AG04449 (cell line): ENCODE results near the gene CACNA1G.

Experiments
- CTCF ChIA-PET: fragments of 350-600 bp; formaldehyde crosslinking; extraction: SDS; loops from one replicate; lab custom pipeline; 2021; ENCODE audit warnings: antibody characterized with exemption; lab: Yijun Ruan, JAX
- POLR2A ChIA-PET: fragments of 400-600, 350-600 bp; formaldehyde crosslinking; extraction: SDS; loops from one replicate; lab custom pipeline; 2020; ENCODE audit warnings: antibody characterized with exemption, inconsistent platforms; lab: Yijun Ruan, JAX
- DNase-seq: peaks from one replicate; pipeline ENCODE4 v3.0.0-alpha.2; 2010; ENCODE audit warnings: low read depth, low spot score
- H3K4me3 ChIP-seq: 2 replicates; pipeline ENCODE4 v1.5.1; 2011; ENCODE audit warnings: low read depth, mild to moderate bottlenecking, control low read depth, low read length
- TF ChIP-seq, protein P1 (sequence below): IDR thresholded peaks from one replicate; pipeline ENCODE4 v1.5.1; 2011; ENCODE audit warnings: mild to moderate bottlenecking, moderate library complexity, low read length, control low read depth, inconsistent platforms; ENCODE audit not compliant: insufficient read depth; ENCODE audit errors: missing control alignments

The CACNA1G gene

DNA sequence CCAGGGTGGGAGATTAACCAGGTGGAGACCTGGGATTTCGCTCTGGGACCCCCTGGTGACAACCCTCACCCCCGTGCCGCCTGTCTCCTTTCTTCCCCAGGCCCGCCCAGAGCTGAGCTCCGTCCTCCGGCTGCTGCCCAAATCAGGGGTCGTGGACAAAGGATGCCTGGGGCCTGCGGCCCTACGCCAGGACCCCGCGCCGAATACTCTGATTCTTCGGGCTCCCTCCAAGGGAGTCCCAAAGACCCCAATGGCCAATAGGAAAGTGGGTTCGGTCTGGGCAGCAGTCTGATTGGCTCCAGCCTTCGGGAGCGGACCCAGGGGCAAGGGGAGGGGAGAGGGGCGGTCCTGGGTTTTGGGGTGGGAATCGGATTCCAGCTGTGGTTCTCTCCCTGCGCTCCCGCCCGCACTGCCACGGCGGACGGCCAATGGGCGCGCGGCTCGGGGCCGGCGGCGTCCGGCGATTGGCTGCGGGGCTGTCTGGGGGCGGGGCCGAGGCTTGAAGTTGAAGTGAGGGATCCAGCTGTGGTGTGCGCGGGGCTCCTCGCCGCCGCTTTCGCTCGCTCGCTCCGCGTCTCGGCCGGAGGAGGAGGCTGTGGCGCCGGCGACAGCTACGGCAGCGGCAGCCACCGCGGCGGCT lies at the start of gene CACNA1G:
Gene CACNA1G, plus strand, starts transcription at position 531 of the 640 bp plus-strand sequence. CDS start 745 bp downstream, outside the sequence.
- peak within 1 kb of the TSS; percentile 49 for H3K4me3 ChIP-seq
- POLR2A ChIA-PET = no interaction called here
- no peak for DNase-seq
- TF ChIP-seq, protein P1, sequence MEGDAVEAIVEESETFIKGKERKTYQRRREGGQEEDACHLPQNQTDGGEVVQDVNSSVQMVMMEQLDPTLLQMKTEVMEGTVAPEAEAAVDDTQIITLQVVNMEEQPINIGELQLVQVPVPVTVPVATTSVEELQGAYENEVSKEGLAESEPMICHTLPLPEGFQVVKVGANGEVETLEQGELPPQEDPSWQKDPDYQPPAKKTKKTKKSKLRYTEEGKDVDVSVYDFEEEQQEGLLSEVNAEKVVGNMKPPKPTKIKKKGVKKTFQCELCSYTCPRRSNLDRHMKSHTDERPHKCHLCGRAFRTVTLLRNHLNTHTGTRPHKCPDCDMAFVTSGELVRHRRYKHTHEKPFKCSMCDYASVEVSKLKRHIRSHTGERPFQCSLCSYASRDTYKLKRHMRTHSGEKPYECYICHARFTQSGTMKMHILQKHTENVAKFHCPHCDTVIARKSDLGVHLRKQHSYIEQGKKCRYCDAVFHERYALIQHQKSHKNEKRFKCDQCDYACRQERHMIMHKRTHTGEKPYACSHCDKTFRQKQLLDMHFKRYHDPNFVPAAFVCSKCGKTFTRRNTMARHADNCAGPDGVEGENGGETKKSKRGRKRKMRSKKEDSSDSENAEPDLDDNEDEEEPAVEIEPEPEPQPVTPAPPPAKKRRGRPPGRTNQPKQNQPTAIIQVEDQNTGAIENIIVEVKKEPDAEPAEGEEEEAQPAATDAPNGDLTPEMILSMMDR = no peak
- CTCF ChIA-PET = interaction anchor here (0.7 to 7.0 kb wide), 9 partner anchors 9 to 353 kb away, joined by 3 to 69 read pairs (median 4); partner anchors contain the start of genes LRRC59 and SPATA20

DNA sequence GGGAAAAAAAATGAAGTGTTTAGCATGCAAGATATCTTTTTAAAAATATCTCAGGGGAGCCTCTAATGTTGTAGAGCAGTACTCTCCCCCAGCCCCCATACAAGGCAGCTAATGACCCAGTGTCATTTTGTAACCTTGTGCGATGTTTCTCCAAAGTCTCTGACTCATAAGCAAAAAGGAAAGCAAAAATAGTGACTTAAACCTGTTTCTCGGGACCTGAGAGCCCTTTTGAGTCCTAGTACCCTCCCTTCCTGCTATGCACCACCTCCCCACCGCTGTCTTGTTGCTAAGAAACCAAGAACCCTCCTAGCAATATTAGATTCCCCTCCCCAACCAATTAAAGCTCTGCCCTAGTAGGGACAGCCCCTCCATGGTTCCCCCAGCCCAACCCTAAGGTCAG lies 49.5 kb upstream of the CACNA1G start:
- DNase-seq = no peak
- H3K4me3 ChIP-seq = no peak overlapping the region
- TF ChIP-seq, protein P1 = no peak
- CTCF ChIA-PET = interaction anchor here (1.0 to 3.1 kb wide), 2 partner anchors 10 kb away, joined by 3 to 16 read pairs; no protein-coding TSS in a partner anchor
- POLR2A ChIA-PET = interaction anchor here (1.0 kb wide), 1 partner anchor 114 kb away, joined by 3 read pairs; the partner anchor contains the start of gene LRRC59

DNA sequence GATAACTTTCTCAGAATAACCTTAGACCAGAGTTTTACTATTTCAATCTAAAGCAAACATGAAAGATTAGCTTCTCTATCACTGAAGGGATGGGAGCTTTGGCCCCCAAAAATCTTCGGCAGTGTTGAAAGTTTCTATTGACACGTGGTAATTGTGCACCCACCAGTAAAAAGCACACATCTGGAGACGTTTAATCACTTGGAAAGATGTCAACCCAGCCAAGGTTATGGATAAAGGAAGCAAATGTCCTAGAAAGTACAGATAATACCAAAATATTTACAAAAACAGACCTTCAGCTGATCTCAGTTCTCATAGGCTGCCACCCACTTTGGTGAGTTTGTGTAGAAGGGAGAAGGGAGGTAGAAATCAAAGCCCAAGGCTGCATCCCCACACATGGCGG lies 47.0 kb upstream of the CACNA1G start:
- POLR2A ChIA-PET = no interaction called here
- CTCF ChIA-PET = interaction anchor here (3.1 kb wide), 1 partner anchor 12 kb away, joined by 16 read pairs; no protein-coding TSS in a partner anchor
- no peak for DNase-seq
- H3K4me3 ChIP-seq = no peak overlapping the region
- TF ChIP-seq, protein P1 = no peak

DNA sequence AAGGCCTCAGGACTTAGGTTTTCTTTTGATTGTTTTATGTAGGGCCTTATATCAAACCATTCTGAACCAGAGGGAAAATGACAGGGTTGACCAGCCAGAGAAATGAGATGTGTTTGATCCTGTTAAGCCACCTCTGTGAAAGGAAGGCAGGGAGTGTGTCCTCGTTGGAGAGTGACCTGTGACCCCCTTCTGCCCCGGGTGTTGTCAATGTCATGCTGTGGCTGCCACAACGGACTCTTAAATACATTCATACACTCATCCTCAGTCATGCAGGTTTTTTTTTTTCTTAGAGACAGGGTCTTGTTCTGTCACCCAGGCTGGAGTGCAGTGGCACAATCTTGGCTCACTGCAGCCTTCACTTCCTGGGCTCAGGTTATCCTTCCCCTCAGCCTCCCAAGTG lies 46.1 kb upstream of the CACNA1G start:
- TF ChIP-seq, protein P1 = no peak
- DNase-seq = no peak
- CTCF ChIA-PET = interaction anchor here (1.4 to 3.1 kb wide), 2 partner anchors 11 to 18 kb away, joined by 4 to 25 read pairs; partner anchors contain the start of gene EPN3
- no peak overlapping the region for H3K4me3 ChIP-seq
- POLR2A ChIA-PET = no interaction called here

- TF ChIP-seq, protein P1 = no peak
- no peak for DNase-seq
- CTCF ChIA-PET = interaction anchor here (1.0 to 3.1 kb wide), 6 partner anchors 11 to 36 kb away, joined by 3 to 25 read pairs (median 6); partner anchors contain the start of gene EPN3
- POLR2A ChIA-PET = no interaction called here
- no peak overlapping the region for H3K4me3 ChIP-seq
These were observed 45.4 kb upstream of the CACNA1G start for GRCh38 chr17:50514936-50515702.
